Activated CD8-positive, alpha-beta T cell treated with anti-CD3 and anti-CD28 coated beads for 36 hours (primary cell): ENCODE results near the gene RXRB. TPM values are rescaled to one million over a fixed set of nuclear protein-coding genes. Genes with fewer than 3 reads are reported as not detected.

Experiments used
- ATAC-seq: fragments of 200-7000 bp; cut with Tn5 transposase; one replicate; pipeline ENCODE4 v1.10.0; 2021; ENCODE audit warnings: mild to moderate bottlenecking, moderate library complexity
- CTCF ChIA-PET: fragments of 350-600 bp; sonication (Branson Sonifier 250); formaldehyde crosslinking; loops from one replicate; lab custom pipeline; 2021; ENCODE audit warnings: antibody characterized with exemption; lab: Charles Lee
- POLR2A ChIA-PET: fragments of 350-600 bp; sonication (Branson Sonifier 250); formaldehyde crosslinking; loops from one replicate; lab custom pipeline; 2021; ENCODE audit warnings: antibody characterized with exemption; lab: Charles Lee
- DNase-seq: peaks from one replicate; pipeline ENCODE4 v3.0.0-alpha.2; 2020
- H3K27ac Mint-ChIP-seq: one replicate; pipeline ENCODE4 v1.8.0; 2021; ENCODE audit warnings: mild to moderate bottlenecking, mixed read lengths
- H3K27me3 Mint-ChIP-seq: one replicate; pipeline ENCODE4 v1.8.0; 2021; ENCODE audit warnings: mixed read lengths
- H3K36me3 Mint-ChIP-seq: one replicate; pipeline ENCODE4 v1.8.0; 2021; ENCODE audit warnings: low read depth, mixed read lengths
- H3K4me1 Mint-ChIP-seq: one replicate; pipeline ENCODE4 v1.8.0; 2021; ENCODE audit warnings: low read depth, mixed read lengths
- H3K4me3 Mint-ChIP-seq: one replicate; pipeline ENCODE4 v1.8.0; 2021; ENCODE audit warnings: mild to moderate bottlenecking, moderate library complexity, mixed read lengths
- H3K9me3 Mint-ChIP-seq: one replicate; pipeline ENCODE4 v1.8.0; 2021; ENCODE audit warnings: mixed read lengths
- intact Hi-C: fragments of 100-400 bp; cut with micrococcal nuclease; formaldehyde crosslinking; loops from one replicate; pipeline ENCODE4 v1.10.0; 2022
- total RNA-seq, 2 experiments: library from RNA; stranded (reverse); gene quantifications; one replicate each; pipeline ENCODE4 v1.2.3, GENCODE V29; 2021
- TF ChIP-seq, protein P1 (sequence below): fragments of 200-600 bp; IDR thresholded peaks from one replicate; pipeline ENCODE4 v1.8.0; 2022; ENCODE audit warnings: antibody characterized with exemption, mild to moderate bottlenecking

The RXRB gene
- total RNA-seq, 2 experiments from 2014 or later: 41.2 to 41.9 TPM

DNA sequence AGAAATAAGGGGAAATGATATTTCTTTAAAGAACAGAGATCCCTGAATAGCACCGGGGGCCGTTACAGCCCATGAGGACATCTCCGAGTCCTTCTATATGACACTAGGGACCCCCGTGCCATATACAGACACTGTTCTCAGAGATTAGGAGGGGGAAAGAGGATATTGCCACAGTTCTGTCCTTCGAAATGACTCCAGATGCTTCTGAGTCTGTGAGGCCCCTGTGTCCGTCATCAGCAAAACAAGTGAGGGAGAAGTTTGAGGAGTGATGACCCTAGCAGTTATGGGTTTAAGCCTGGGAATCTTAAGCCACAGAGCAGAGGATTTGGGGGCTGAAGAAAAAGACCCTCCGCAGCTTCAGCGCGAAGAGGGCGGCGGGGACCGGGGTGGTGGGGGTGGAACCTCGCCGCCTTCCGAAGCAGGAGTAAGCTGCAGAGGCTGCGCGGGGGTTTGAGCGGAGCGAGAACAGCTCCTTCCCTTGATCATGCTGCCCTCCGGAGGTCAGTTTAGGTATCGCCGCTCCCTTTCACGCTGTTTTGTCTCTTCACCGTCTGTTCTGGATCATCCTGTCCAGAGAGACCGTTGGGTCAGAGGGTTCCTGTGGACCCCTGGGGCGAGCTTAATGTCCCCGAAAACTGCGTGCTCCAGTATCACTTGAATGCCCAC lies 47.6 kb upstream of the RXRB start:
- peak overlapping the region; percentile 92 for H3K4me3 Mint-ChIP-seq
- ChIA-PET POLR2A (interaction anchor here (0.5 to 5.2 kb wide), 28 partner anchors 9 to 395 kb away, joined by 3 to 53 read pairs (median 6); partner anchors contain the start of genes B3GALT4, COL11A2, HSD17B8 and PSMB9), CTCF (interaction anchor here (0.6 to 5.2 kb wide), 52 partner anchors 9 to 356 kb away, joined by 3 to 75 read pairs (median 6); partner anchors contain the start of genes B3GALT4, HLA-DMA, HLA-DPB1 and HSD17B8)
- intact Hi-C loops: loop anchor here (2.0 to 10.0 kb wide), 4 partner anchors 36 to 243 kb away; partner anchors contain the start of gene HLA-DOA
- DNase-seq (peak; percentile 97), ATAC-seq (peak; percentile 55)
- no peaks in the 10 kb centered on the region for H3K27me3 Mint-ChIP-seq
- TF ChIP-seq, protein P1, sequence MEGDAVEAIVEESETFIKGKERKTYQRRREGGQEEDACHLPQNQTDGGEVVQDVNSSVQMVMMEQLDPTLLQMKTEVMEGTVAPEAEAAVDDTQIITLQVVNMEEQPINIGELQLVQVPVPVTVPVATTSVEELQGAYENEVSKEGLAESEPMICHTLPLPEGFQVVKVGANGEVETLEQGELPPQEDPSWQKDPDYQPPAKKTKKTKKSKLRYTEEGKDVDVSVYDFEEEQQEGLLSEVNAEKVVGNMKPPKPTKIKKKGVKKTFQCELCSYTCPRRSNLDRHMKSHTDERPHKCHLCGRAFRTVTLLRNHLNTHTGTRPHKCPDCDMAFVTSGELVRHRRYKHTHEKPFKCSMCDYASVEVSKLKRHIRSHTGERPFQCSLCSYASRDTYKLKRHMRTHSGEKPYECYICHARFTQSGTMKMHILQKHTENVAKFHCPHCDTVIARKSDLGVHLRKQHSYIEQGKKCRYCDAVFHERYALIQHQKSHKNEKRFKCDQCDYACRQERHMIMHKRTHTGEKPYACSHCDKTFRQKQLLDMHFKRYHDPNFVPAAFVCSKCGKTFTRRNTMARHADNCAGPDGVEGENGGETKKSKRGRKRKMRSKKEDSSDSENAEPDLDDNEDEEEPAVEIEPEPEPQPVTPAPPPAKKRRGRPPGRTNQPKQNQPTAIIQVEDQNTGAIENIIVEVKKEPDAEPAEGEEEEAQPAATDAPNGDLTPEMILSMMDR: peak; percentile 95
- H3K36me3 Mint-ChIP-seq: peaks cover 28% of the 10 kb centered on the region
- H3K4me1 Mint-ChIP-seq: peaks cover 34% of the 10 kb centered on the region
- H3K9me3 Mint-ChIP-seq: no peaks in the 10 kb centered on the region
- H3K27ac Mint-ChIP-seq: peak overlapping the region; percentile 97

DNA sequence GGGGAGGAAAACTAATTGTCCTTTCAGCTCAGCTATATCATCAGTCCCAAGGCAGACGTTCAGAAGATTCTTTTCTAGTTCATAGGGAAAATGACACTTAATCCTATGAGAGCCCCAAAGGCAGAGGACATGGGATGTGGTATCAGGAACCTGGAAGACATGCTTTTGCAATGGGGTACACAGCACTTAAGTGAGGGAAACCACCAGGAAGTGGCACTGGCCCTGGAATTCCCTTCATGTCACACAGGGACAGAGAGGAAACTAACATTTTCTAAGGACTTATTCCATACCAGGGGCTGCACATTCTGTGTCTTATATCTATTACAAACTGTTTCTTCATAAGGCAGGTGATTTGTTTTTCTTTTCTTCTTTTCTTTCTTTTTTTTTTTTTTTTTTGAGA lies 43.0 kb upstream of the RXRB start:
- H3K36me3 Mint-ChIP-seq: no peaks in the 10 kb centered on the region
- ChIA-PET CTCF (interaction anchor here (1.0 kb wide), 1 partner anchor 118 kb away, joined by 4 read pairs; no protein-coding TSS in a partner anchor), POLR2A (interaction anchor here (1.3 kb wide), 1 partner anchor 38 kb away, joined by 4 read pairs; no protein-coding TSS in a partner anchor)
- no peak overlapping the region for H3K27ac Mint-ChIP-seq
- intact Hi-C loops: loop anchor here (10.0 kb wide), 2 partner anchors 79 to 239 kb away; partner anchors contain the start of gene HLA-DOA
- no peaks in the 10 kb centered on the region for H3K9me3 Mint-ChIP-seq
- no peak for DNase-seq
- peaks cover 17% of the 10 kb centered on the region for H3K4me1 Mint-ChIP-seq
- TF ChIP-seq, protein P1: no peak
- H3K27me3 Mint-ChIP-seq: no peaks in the 10 kb centered on the region
- no peak overlapping the region for H3K4me3 Mint-ChIP-seq
- no peak for ATAC-seq

DNA sequence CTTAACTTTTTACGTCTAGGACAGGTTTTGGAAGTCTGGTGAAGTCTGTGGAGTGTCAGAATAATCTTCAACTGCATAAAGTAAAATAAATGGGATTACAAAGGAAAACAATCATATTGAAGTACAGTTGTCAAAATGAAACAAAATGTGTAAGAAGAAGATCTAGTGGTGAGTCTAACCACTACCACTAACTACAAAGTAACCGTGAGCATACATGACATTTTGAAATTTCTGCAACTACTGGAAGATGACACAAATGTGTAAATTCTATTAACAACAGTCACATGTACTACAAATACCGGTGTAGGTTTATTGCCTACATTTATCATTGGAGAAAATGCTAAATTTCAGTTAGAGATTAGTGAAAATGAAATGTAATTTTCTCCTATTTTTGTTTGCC lies 41.5 kb upstream of the RXRB start:
- POLR2A ChIA-PET: interaction anchor here (1.3 kb wide), 1 partner anchor 37 kb away, joined by 4 read pairs; no protein-coding TSS in a partner anchor
- CTCF ChIA-PET: no interaction called here
- Mint-ChIP-seq H3K27me3 (no peaks in the 10 kb centered on the region), H3K36me3 (no peaks in the 10 kb centered on the region), H3K4me1 (peaks cover 13% of the 10 kb centered on the region), H3K4me3 (peak overlapping the region; percentile 44), H3K27ac (peak overlapping the region; percentile 67), H3K9me3 (no peaks in the 10 kb centered on the region)
- ATAC-seq (peak; percentile 90), DNase-seq (no peak)
- intact Hi-C loops: loop anchor here (10.0 kb wide), 2 partner anchors 77 to 237 kb away; partner anchors contain the start of gene HLA-DOA
- TF ChIP-seq, protein P1: no peak

DNA sequence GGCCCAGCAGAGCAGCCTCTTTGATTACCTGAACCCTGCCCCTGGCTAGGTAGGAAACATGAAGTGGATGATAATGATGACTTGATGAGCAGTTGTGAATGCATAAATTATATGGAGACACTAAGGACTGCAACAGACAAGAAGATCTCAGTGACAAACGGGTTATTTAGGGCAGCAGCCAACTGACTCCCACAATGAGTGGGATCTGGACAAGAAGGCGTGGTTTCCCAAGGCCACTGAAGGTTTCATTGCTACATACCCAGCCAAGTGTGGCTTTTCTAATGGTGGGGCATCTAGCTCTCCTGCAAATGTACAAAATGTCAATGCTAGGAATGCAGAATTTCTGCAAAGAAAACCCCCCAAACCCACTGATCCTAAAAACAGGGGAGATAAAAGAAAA lies 37.3 kb upstream of the RXRB start:
- POLR2A ChIA-PET: interaction anchor here (1.5 to 1.6 kb wide), 2 partner anchors 10 to 40 kb away, joined by 3 to 5 read pairs; partner anchors contain the start of gene B3GALT4

More for the DNA sequence above, 37.3 kb upstream of the RXRB start:
- no peaks in the 10 kb centered on the region for H3K36me3 Mint-ChIP-seq
- DNase-seq: no peak
- H3K4me1 Mint-ChIP-seq: peaks cover 13% of the 10 kb centered on the region
- TF ChIP-seq, protein P1: no peak
- peaks cover 9% of the 10 kb centered on the region for H3K27me3 Mint-ChIP-seq
- intact Hi-C loops: no loop called here
- CTCF ChIA-PET: interaction anchor here (0.8 to 2.9 kb wide), 2 partner anchors 11 to 77 kb away, joined by 3 to 15 read pairs; no protein-coding TSS in a partner anchor
- ATAC-seq: no peak
- no peaks in the 10 kb centered on the region for H3K9me3 Mint-ChIP-seq
- no peak overlapping the region for H3K27ac Mint-ChIP-seq
- H3K4me3 Mint-ChIP-seq: no peak overlapping the region
